Hepatocyte (in vitro differentiated cells): ENCODE data around the gene MAGI2. TPM values are rescaled to one million over a fixed set of nuclear protein-coding genes. Genes with fewer than 3 reads are reported as not detected.

Experiments used
- DNase-seq: peaks from one replicate; pipeline ENCODE4 v3.0.0-alpha.2; 2016; ENCODE audit warnings: low spot score
- H2AFZ ChIP-seq: fragments of 200-600 bp; sonication (generic); 2 replicates; pipeline ENCODE4 v1.6.0; 2016; ENCODE audit warnings: antibody characterized with exemption, mild to moderate bottlenecking
- H3K27ac ChIP-seq: fragments of 200-600 bp; sonication (generic); 2 replicates; pipeline ENCODE4 v1.5.1; 2016; ENCODE audit warnings: mild to moderate bottlenecking
- H3K27me3 ChIP-seq: fragments of 200-600 bp; sonication (generic); 2 replicates; pipeline ENCODE4 v1.6.1; 2016
- H3K36me3 ChIP-seq: fragments of 200-600 bp; sonication (generic); replicated peaks from 2 replicates; pipeline ENCODE4 v1.5.1; 2016; ENCODE audit warnings: low read depth; ENCODE audit not compliant: insufficient read depth
- H3K4me1 ChIP-seq: fragments of 200-600 bp; sonication (generic); 2 replicates; pipeline ENCODE4 v1.5.1; 2016; ENCODE audit warnings: mild to moderate bottlenecking, moderate library complexity; ENCODE audit not compliant: insufficient read depth
- H3K4me2 ChIP-seq: fragments of 200-600 bp; sonication (generic); 2 replicates; pipeline ENCODE4 v1.6.0; 2016
- H3K4me3 ChIP-seq: fragments of 200-600 bp; sonication (generic); 2 replicates; pipeline ENCODE4 v1.5.1; 2016; ENCODE audit warnings: mild to moderate bottlenecking
- H3K79me2 ChIP-seq: fragments of 200-600 bp; sonication (generic); 2 replicates; pipeline ENCODE4 v1.6.0; 2017; ENCODE audit warnings: mild to moderate bottlenecking
- H3K9me2 ChIP-seq: fragments of 200-600 bp; sonication (generic); replicated peaks from 2 replicates; pipeline ENCODE4 v1.6.0; 2017; ENCODE audit warnings: mild to moderate bottlenecking; ENCODE audit not compliant: insufficient read depth
- H3K9me3 ChIP-seq: fragments of 200-600 bp; sonication (generic); 2 replicates; pipeline ENCODE4 v1.5.1; 2016; ENCODE audit warnings: low read depth, mild to moderate bottlenecking
- H4K20me1 ChIP-seq: fragments of 200-600 bp; sonication (generic); 2 replicates; pipeline ENCODE4 v1.6.0; 2016; ENCODE audit warnings: mild to moderate bottlenecking; ENCODE audit not compliant: insufficient read depth, poor library complexity, severe bottlenecking
- EZH2 ChIP-seq: fragments of 200-600 bp; sonication (generic); IDR thresholded peaks from 2 replicates; pipeline ENCODE4 v1.6.1; 2016; ENCODE audit warnings: antibody characterized with exemption, mild to moderate bottlenecking, borderline replicate concordance
- EZH2phosphoT487 ChIP-seq: fragments of 200-600 bp; sonication (generic); IDR thresholded peaks from one replicate; pipeline ENCODE4 v1.6.1; 2018; ENCODE audit warnings: antibody characterized with exemption, mild to moderate bottlenecking, low read depth, moderate library complexity; ENCODE audit not compliant: unreplicated experiment, severe bottlenecking
- polyA plus RNA-seq: library from polyadenylated mRNA; unstranded; fragments of >200 nt; fragmentation: Nextera tagmentation; extraction: Ambion mirVana; gene quantifications from 2 replicates; pipeline ENCODE4 v1.2.1, GENCODE V29; 2016
- small RNA-seq: library from RNA; depleted of rRNA; stranded (forward); fragments of <200 nt; gene quantifications from one replicate; pipeline ENCODE3, GENCODE V24; 2014
- total RNA-seq: library from RNA; depleted of rRNA; stranded (reverse); fragments of >200 nt; gene quantifications from 2 replicates; pipeline ENCODE4 v1.2.3, GENCODE V29; 2014
- TF ChIP-seq, protein P1 (sequence below): fragments of 200-600 bp; sonication (generic); IDR thresholded peaks from 2 replicates; pipeline ENCODE4 v1.5.1; 2016; ENCODE audit warnings: antibody characterized with exemption, mild to moderate bottlenecking; ENCODE audit not compliant: poor library complexity

MAGI2 gene
- total and polyA plus RNA-seq, 2 experiments from 2014 or later: 3.1 to 6.7 TPM

DNA sequence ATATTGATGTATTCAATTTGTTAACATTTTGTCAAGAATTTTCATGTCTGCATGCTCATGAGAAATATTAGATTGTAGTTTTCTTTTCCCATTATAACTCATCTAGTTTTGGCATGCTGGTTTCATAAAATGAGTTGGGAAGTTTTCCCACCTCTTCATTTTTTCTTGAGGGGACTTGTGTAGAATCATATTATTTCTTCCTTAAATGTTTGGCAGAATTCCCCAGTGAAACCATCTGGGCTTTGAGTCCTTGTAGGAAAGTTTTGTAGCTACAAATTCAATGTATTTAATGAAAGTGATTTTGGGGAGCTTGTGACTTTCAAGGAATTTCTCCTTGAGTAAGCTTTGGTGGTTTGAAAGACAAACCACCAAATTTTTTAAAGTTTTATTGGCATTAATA lies 1481.7 kb downstream of the MAGI2 start:
- no peaks in the 10 kb centered on the region for H3K9me3 ChIP-seq
- no peaks in the 10 kb centered on the region for H3K9me2 ChIP-seq
- no peak overlapping the region for H3K4me3 ChIP-seq
- no peak overlapping the region for H2AFZ ChIP-seq
- no peaks in the 10 kb centered on the region for H3K27me3 ChIP-seq
- no peak overlapping the region for H3K4me2 ChIP-seq
- no peak overlapping the region for H3K27ac ChIP-seq
- no peaks in the 10 kb centered on the region for H3K36me3 ChIP-seq
- no peaks in the 10 kb centered on the region for H3K79me2 ChIP-seq
- H3K4me1 ChIP-seq: no peaks in the 10 kb centered on the region
- DNase-seq: no peak
- H4K20me1 ChIP-seq: no peaks in the 10 kb centered on the region
- no peak for TF ChIP-seq EZH2
- TF ChIP-seq EZH2phosphoT487: no peak

- H2AFZ ChIP-seq: no peak overlapping the region
- no peak overlapping the region for H3K4me2 ChIP-seq
- no peaks in the 10 kb centered on the region for H3K9me2 ChIP-seq
- TF ChIP-seq EZH2phosphoT487 (no peak), EZH2 (no peak)
- TF ChIP-seq, protein P1, sequence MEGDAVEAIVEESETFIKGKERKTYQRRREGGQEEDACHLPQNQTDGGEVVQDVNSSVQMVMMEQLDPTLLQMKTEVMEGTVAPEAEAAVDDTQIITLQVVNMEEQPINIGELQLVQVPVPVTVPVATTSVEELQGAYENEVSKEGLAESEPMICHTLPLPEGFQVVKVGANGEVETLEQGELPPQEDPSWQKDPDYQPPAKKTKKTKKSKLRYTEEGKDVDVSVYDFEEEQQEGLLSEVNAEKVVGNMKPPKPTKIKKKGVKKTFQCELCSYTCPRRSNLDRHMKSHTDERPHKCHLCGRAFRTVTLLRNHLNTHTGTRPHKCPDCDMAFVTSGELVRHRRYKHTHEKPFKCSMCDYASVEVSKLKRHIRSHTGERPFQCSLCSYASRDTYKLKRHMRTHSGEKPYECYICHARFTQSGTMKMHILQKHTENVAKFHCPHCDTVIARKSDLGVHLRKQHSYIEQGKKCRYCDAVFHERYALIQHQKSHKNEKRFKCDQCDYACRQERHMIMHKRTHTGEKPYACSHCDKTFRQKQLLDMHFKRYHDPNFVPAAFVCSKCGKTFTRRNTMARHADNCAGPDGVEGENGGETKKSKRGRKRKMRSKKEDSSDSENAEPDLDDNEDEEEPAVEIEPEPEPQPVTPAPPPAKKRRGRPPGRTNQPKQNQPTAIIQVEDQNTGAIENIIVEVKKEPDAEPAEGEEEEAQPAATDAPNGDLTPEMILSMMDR: no peak
- H3K36me3 ChIP-seq: no peaks in the 10 kb centered on the region
- no peak overlapping the region for H3K4me3 ChIP-seq
- DNase-seq: no peak
- no peaks in the 10 kb centered on the region for H3K27me3 ChIP-seq
- H3K27ac ChIP-seq: no peak overlapping the region
- no peaks in the 10 kb centered on the region for H3K9me3 ChIP-seq
- no peaks in the 10 kb centered on the region for H4K20me1 ChIP-seq
- no peaks in the 10 kb centered on the region for H3K4me1 ChIP-seq
- no peaks in the 10 kb centered on the region for H3K79me2 ChIP-seq
Measured at GRCh38 chr7:77967429-77967828, 1486.0 kb downstream of the MAGI2 start.

Small RNA genes lying within 50 kb of the gene (small RNA-seq; reads per million reads assigned to genes)
- gene RNU6-337P: not detected
- gene RNU6-530P: not detected
